HG03095 (cell line): ENCODE results near the gene NEMF.
A peak's percentile ranks its signal among the peaks of the same experiment; 100 is the strongest.
"Not testable (repeated sequence)": the region's sequence is repeated elsewhere in the genome, so short reads cannot be mapped to it uniquely, and the experiment has no call there.

Experiments used
- ATAC-seq: cut with Tn5 transposase; IDR thresholded peaks from one replicate; pipeline ENCODE4 v1.9.1; 2021; ENCODE audit warnings: moderate library complexity; ENCODE audit not compliant: unreplicated experiment

The NEMF gene

DNA sequence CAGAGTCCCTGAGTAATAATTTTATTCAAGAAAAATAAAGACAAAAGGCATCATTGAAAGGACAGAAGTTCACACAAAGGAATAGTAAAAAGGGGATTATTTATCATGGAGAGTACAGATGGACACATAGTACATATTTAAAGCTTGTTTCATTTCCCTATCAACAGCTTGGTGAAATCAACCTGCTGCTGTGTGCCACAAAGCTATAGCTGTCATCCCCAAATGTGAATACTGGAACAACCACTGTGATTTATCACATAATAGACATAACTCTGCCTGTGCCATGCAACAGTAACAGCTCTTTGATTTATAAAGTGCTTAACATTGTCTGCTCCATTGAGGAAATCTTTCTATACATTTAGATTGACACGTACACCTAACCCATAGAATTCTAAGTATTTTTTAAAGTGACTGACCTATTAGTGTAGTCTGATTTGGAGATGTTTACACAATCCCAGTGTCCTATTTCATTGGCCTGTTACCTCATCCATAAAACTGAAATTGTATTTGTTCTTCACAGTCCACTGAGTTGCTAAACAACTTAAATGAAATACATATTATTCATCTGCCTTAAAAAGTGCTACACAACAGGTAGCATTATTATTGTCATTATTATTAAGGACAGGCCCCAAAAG, 3.3 kb downstream of the NEMF start:
- ATAC-seq: no peak

DNA sequence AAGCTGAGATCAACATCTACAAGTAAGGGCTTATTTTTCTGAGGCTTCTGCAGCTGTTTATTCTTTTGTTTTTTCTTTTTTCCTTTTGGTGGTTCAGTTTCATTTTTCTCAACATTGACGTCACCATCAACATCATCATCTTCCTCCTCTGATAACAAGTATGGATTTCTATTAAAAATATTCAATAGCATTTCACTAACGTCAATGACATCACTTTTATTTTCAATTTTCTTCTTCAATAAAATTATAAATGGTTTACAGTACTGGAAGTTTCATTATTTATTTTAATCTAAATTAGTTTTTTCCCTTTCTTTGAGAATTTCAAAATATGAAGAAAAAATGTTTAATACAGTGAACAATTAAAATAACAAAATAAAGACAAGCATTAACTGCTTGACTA, 23.9 kb downstream of the NEMF start:
- ATAC-seq: no peak

DNA sequence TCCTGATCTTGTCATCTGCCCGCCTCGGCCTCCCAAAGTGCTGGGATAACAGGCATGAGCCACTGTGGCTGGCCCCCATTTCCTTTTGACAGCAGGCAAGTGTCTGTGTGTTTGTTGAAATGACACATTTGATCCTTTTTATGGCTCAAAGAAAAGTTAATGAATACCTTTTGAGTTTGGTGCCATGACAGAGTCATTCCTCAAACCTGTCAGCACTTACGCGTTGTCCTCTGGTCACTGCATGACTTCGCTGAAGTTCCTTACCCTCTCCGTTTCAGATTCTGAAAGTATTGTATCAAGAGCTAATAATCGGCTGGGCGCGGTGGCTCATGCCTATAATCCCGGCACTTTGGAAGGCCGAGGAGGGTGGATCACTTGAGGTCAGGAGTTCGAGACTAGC, 32.4 kb downstream of the NEMF start:
- no peak for ATAC-seq

DNA sequence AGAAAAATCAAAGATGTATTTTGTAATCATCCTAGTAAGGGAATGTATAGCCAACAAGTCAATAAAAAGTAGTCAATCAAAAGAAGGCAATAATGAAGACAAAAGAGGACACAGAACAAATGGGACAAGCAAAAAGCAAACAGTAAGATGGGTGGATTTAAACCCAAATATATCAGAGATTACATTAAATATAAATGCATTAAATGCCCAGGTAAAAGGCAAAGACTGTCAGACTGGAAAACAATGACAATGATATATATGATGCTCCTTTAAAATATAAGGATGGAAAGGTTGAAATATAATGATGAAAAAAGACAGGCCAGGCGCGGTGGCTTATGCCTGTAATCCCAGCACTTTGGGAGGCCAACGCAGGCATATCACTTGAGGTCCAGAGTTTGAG, 35.7 kb downstream of the NEMF start:
- no peak for ATAC-seq

DNA sequence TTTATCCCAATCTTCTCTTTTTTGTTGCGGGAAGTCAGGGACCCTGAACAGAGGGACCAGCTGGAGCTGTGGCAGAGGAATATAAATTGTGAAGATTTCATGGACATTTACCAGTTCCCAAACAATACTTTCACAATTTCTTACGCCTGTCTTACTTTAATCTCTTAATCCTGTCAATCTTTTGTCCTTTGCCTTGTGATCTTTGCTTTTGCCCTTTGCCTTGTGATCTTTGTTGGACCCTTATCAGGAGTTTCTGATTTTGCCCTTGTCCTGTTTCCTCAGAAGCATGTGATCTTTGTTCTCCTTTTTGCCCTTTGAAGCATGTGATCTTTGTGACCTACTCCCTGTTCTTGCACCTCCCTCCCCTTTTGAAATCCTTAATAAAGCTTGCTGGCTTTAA, 36.5 kb downstream of the NEMF start:
- not testable (repeated sequence) for ATAC-seq

DNA sequence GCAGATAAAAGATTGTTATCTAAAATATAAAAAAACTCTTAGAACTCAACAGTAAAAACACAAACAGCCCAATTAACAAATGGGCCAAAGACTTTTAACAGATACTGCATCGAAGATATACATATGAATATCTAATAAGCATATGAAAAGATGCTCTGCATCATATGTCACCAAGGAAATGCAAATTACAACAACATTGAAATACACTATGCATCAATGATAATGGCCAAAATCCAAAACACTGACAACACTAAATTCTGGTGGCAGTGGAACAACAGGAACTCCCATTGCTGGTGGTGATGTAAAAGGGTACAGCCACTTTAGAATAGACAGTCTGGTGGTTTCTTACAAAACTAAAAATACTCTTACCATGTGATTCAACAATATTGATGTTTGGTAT, 43.8 kb downstream of the NEMF start:
- ATAC-seq: no peak

DNA sequence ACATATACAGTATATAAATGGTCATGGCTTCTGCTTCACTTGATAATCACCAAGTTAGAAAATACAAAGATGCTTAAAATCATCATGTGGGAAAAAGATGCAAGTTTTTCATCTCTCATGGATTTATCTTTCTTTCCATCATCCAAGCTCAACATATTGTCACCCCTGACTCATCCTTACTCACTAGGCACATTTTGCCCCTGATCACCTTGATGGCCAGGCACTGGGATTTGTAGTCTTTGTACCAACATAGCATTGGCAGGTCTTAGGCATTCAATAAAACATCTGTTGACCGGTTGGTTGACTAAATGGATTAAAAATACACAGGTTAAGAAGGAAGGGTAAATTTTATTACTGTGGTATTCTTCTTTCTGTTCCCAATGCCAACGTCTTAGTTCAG, 56.6 kb downstream of the NEMF start:
- ATAC-seq: no peak

DNA sequence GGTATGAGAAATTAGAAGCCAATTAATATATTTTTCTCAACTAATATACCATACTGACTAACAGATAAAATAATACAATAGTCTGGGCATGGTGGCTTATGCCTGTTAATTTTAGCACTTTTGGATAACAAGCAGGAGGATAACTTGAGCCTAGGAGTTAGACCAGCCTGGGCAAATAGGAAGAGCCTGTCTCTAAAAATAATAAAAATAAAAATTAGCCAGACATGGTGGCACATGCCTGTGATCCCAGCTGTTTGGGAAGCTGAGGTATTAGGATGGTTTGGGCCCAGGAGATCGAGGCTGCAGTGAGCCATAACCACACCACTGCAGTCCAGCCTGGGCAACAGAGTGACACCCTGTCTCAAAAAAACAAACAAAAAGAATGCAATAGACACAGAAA, 60.0 kb downstream of the NEMF start:
- ATAC-seq: no peak

DNA sequence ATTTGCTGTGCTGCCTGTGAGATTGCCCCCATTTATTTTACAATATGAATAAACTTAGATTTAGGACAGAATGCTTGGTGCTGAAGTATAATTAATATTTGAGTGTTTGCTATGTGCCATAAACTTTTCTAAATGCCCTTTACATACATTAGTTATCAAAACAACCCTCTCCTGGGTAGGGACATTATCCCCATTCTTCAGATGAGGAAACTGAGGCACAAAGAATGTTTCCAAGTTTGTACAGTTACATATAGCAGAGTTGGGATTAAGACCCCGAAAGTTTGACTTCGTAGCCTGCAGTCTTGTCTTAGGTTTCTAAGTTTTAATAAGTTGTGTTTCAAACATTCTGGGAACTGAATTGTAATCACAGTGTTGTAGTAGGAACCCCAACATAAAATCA, 66.3 kb downstream of the NEMF start:
- no peak for ATAC-seq

DNA sequence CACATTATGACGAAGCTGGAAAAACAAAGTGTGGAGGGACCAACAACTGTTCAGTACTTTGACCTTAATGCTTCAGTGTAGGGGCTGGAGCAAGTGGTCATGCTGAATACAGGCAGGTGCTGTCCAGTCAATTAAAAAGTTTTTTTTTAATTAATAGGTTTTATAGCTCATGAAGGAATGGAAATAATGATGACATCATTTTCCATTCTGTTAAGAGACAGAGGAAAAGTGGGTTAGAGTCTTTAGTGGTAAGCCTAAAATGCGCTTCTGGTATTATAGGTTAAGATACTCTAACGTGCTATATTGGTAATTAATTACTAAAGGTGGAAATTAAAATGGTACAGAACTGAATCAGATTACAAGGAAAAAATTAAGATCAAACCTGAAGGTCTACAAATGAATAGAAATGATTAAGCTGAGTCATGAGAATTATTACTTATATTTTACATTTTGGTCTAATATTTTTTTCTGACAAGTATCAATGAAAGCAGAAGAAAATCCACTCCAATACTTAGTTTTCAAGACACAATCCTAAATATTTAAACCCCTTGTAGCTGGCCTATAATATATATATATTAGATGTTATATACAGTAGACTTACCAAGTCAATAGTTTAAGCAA, 69.1 kb downstream of the NEMF start:
- ATAC-seq: no peak

DNA sequence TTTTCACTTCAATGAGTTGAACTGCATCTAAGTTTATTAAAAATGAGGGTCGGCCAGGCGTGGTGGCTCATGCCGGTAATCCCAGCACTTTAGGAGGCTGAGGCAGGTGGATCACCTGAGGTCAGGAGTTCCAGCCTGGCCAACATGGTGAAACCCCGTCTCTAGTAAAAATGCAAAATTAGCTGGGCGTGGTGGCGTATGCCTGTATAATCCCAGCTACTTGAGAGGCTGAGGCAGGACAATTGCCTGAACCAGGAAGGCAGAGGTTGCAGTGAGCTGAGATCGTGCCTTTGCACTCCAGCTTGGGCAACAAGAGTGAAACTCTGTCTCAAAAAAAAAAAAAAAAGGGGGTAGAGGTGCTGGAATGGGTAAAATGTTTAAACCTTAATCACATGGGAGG, 71.5 kb downstream of the NEMF start:
- not testable (repeated sequence) for ATAC-seq

DNA sequence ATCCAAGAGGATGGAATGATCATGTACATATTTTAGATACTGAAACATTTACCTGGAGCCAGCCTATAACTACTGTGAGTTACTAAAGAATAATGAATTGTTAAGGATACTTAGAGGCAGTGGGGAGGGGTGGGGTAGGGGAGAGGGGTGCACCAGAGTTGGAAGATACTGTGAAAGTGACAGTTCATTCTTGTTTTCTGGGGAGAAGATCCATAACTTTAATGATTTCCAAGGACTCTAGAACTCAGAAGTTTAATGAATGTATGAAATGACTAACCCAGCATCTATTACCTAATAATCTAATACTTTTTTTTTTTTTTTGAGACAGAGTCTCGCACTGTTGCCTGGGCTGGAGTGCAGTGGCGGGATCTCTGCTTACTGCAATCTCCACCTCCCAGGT, 74.2 kb downstream of the NEMF start:
- no peak for ATAC-seq

DNA sequence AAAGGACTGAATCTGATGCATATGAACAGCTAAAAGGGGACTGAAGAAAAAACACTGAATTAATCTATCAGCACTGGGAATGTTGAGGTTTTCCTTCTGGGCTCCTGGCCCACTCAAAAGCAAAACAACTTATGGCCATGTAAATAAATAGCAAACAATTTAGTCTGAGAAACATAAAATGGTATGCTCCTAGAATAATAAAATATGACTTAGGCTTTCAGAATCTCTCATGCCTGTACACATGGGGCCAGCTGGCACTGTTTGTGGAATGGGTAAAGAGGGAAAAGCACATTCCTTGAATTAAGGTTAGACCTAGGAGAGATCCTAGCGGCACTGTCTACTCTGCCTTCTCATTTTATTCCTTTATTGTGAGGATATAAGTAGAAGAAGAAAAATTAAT, 78.5 kb downstream of the NEMF start:
- no peak for ATAC-seq

DNA sequence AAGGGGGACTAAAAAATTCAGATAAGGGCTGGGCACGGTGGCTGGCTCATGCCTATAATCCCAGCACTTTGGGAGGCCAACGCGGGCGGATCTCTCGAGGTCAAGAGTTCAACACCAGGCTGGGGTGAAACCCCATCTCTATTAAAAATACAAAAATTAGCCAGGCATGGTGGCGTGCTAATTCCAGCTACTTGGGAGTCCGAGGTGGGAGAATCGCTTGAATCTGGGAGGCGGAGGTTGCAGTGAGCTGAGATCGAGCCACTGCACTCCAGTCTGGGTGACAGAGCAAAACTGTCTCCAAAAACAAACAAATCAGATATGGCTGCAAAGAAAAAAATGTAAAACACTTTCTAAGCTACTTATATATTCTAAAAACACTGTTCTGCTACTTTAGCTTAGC, 80.9 kb downstream of the NEMF start:
- ATAC-seq: not testable (repeated sequence)

DNA sequence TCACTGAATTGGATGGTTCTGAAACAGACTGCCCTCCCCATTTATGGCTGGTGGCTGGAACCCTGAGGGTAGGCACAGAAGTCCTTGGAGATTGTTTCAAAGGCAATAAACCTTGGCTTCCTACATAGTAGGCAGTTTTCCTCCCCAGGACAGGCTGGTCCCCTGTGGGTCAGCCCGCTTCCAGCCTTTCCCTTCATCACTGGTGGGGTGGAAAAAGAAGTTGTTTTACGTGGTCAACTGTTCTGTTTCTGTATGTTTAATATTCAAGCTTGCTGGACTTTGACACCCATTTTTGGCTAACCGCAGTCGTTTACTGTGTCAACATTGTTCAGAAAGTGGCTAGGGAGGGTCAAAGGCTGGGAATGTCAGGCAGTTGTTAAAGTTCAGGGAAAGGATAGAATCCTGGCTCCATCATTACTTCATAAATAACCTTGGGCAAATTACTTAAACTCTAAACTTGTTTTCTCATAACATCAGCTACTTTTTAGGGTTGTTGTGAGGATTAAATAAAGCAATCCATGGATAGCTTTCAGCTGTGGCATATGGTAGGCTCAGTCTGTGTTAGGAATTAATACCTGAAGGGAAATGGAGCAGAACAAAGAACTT, 82.3 kb downstream of the NEMF start:
- no peak for ATAC-seq

DNA sequence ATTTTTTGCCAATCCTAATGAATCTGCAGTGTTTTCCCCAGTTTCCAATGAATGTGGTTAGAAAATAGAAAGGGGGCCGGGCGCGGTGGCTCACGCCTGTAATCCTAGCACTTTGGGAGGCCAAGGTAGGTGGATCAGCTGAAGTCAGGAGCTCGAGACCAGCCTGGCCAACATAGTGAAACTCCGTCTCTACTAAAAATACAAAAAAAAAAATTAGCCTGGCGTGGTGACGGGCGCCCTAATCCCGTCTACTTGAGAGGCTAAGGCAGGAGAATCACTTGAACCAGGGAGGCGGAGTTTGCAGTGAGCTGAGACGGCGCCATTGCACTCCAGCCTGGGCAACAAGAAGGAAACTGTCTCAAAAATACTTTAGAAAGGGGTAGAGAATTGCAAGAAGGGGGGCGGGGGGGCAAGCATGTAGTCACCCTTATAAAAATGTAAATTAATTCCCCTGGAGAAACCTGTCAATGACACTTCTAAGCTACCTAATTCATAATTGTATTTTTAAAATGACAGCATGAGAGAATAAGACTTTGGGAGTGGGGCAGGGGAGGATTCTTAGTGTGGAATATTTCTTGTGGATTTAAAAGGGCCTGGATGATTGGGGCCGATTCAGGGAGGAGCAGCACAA, 82.9 kb downstream of the NEMF start:
- no peak for ATAC-seq

DNA sequence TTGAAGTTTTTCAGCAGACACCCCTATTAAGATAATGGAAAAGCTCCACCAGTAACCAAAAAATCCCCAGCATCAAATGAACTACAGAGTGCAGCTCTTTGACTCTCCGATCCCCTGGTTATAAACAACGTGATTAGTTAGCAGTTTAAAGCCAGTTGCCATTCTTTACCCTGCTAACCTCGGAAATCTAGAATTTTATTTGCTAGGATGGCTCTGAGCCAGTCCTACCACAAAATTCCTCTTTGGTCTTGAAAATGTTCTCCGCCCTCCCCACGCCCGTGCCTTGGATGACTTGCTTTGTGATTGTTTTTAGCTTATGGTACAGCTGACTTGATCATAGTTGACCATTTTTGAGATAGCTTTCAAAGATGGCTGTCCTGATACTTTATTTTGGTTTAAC, 83.4 kb downstream of the NEMF start:
- no peak for ATAC-seq

DNA sequence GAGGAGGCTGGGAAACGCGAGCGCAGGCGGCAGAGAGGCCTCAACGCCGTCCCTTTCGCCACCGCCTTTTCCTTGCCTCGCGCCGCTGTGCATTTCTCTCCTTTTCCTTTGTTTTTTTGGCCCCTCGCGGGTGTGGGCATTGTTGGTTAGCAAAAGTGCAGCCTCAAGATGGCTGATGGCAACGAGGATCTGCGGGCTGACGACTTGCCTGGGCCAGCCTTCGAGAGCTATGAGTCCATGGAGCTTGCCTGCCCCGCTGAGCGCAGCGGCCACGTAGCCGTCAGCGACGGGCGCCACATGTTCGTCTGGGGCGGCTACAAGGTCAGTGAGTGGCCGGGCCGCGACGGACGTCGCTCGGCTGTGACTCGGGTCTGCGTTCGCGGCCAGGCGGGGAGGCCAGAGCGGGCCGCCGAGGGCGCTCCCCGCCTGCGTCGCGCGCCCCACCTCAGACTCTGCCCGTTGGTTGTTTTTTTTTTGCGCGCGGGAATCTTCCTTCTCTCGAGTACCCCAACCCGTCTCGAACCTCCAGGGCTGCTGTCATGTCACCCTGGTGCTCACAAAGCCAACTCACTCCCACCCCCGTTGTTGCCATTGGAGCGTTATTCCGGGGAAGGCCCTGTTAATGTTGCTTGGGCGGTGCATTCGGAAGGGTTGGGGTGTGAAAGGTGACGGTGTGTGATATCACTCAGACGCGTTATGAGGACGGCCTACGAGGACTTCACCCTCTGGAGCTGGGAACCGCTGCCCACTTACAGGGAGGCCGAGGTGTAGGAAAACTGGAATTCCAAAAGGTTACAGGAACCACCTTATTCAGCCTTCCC, 84.1 kb downstream of the NEMF start:
- peak; percentile 29 for ATAC-seq

DNA sequence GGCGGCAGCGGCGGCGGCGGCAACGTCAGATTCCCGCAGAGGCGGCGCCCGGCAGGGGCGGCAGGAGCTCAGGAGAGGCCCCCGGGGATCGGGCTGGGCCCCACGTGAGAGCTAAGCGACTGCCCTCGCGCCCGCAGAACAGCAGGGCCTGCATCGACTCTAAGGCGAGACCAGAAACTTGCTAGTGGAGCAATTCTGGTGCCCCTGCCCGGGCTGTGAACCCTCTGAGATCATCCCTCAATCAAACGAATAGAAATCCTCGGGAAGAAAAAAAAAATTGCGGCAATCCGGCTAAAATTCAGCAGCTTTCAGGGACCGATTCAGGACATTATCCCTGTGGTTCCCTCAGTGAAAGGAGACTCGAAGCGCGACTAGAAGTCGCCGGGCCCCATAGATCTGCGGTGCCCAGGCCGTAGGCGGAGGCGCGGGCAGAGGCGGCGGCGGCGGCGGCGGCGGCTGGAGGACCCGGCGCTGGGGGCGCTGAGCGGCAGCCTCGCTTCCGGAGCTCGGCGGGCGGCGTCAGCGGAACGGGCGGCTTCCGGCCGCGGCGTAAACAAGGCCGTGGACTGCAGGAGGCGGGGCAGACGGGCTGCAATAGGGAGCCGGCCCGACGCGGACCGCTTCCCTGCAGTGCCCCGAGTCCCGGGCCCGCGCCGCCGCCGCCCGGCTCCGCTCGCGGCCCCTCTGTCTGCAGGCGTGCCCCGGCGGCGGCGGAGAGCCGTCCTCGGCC, 84.9 kb downstream of the NEMF start, which contains the start of gene KLHDC2:
Gene KLHDC2, plus strand, starts transcription at position 583 of the 730 bp plus-strand sequence. CDS start 316 bp downstream, outside the sequence.
- ATAC-seq: peak; percentile 93

DNA sequence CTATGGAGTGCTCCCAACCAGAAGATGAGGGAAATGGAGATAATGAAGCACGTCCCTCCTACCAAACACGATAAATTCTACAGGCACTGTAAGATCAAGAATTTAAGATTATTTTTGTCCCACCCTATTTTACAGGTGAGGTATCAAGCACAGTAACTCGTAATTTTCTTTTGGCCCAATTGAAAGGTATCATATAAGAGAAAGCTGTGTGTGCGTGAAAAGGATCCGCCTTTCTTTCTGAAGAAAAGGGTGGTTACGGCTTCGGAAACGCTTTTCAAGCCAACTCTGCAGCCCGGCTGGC, 85.4 kb downstream of the NEMF start:
- ATAC-seq: no peak

DNA sequence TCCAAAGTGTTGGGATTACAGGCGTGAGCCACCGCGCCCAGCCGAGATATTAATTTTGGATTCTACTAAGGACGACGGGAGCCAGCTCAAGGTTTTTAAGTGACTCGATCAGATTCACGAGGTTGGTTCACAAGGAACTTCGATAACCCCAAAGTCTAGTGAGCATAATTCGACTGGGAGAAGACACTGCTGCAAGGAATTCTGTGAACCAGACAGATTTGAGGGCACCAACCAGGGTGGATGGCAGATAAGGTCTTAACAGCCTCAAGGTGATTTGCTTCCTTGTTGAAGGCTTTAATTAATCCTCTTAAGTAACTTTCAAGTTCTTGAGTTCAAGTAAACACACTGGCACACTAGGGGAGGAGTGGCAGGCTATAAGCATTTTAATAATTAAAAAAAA, 85.7 kb downstream of the NEMF start:
- ATAC-seq: no peak
